DND-41 (cell line): ENCODE results near the gene CASP8AP2.
"Not testable (repeated sequence)": the region's sequence is repeated elsewhere in the genome, so short reads cannot be mapped to it uniquely, and the experiment has no call there.

ENCODE experiments used
- ATAC-seq: fragments of 200-7000 bp; cut with Tn5 transposase; 3 replicates; pipeline ENCODE4 v1.9.1; 2021; ENCODE audit warnings: low read depth; ENCODE audit not compliant: insufficient read depth
- DNase-seq: peaks from one replicate; pipeline ENCODE4 v3.0.0-alpha.2; 2020
- H2AFZ ChIP-seq: 2 replicates; pipeline ENCODE4 v1.6.0; 2012; ENCODE audit warnings: low read depth, low read length
- H3K27ac ChIP-seq: 2 replicates; pipeline ENCODE4 v1.5.1; 2012; ENCODE audit warnings: low read length, inconsistent platforms
- H3K27me3 ChIP-seq: fragments of 200-600 bp; sonication (generic); 2 replicates; pipeline ENCODE4 v1.6.0; 2012; ENCODE audit warnings: low read length, mild to moderate bottlenecking, inconsistent platforms; ENCODE audit not compliant: insufficient read depth, poor library complexity
- H3K36me3 ChIP-seq: 2 replicates; pipeline ENCODE4 v1.5.1; 2012; ENCODE audit warnings: low read length, inconsistent platforms; ENCODE audit not compliant: insufficient read depth
- H3K4me1 ChIP-seq: 2 replicates; pipeline ENCODE4 v1.5.1; 2012; ENCODE audit warnings: mild to moderate bottlenecking, low read length; ENCODE audit not compliant: insufficient read depth
- H3K4me2 ChIP-seq: 2 replicates; pipeline ENCODE4 v1.6.0; 2012; ENCODE audit warnings: mild to moderate bottlenecking, moderate library complexity, low read length, inconsistent platforms; ENCODE audit not compliant: insufficient read depth
- H3K4me3 ChIP-seq, 2 experiments: fragments of 200-600 bp in 1 of 2; shearing (Covaris generic) in 1 of 2; 2 replicates each; pipeline ENCODE4 v1.5.1; 2012 to 2016; ENCODE audit warnings: inconsistent platforms in 2 of 2, low read length in 2 of 2, mild to moderate bottlenecking in 2 of 2, low read depth in 1 of 2, moderate library complexity in 1 of 2
- H3K79me2 ChIP-seq: 2 replicates; pipeline ENCODE4 v1.6.0; 2012; ENCODE audit warnings: low read length, inconsistent platforms; ENCODE audit not compliant: insufficient read depth
- H3K9ac ChIP-seq: 2 replicates; pipeline ENCODE4 v1.6.0; 2012; ENCODE audit warnings: low read depth, mild to moderate bottlenecking, inconsistent platforms, low read length, moderate library complexity
- H3K9me3 ChIP-seq: 2 replicates; pipeline ENCODE4 v1.5.1; 2012; ENCODE audit warnings: low read length, moderate library complexity, mild to moderate bottlenecking, inconsistent platforms; ENCODE audit not compliant: insufficient read depth, severe bottlenecking
- H4K20me1 ChIP-seq: 2 replicates; pipeline ENCODE4 v1.6.0; 2012; ENCODE audit warnings: low read length; ENCODE audit not compliant: insufficient read depth
- EZH2 ChIP-seq: IDR thresholded peaks from 3 replicates; pipeline ENCODE4 v1.6.1; 2012; ENCODE audit warnings: borderline replicate concordance, low read depth, mild to moderate bottlenecking, moderate library complexity, low read length, inconsistent platforms; ENCODE audit not compliant: severe bottlenecking
- TF ChIP-seq, protein P1 (sequence below): IDR thresholded peaks from 2 replicates; pipeline ENCODE4 v1.5.1; 2012; ENCODE audit warnings: borderline replicate concordance, low read length, moderate library complexity, mild to moderate bottlenecking; ENCODE audit not compliant: poor library complexity, severe bottlenecking; ENCODE audit errors: extremely low read depth

Gene CASP8AP2

DNA sequence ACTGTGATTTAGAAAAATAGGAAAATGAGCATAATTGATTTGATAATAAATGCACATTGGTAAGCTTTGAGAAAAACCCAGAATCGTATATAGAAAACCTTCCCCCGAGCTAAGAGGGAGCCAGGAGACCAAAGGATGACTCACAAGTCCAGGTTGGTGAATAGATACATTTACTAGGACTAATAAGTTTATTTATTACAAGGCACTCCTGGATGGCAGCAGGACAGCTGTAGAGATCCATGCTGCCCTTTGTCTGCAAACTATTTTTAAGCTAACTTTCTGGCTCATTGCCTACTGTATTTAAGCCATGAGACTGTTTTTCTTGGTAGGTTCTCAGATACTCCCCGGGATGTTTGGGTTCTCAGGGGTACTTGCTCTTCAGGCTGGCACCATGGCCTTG lies 13.4 kb downstream of the CASP8AP2 start:
- Histone ChIP-seq H3K4me1 (0 out of 2 replicates have a peak, but pooled peaks cover 5% of the 10 kb centered on the region), H3K9ac (no peak overlapping the region), H3K27me3 (no peaks in the 10 kb centered on the region), H4K20me1 (peaks cover 39% of the 10 kb centered on the region), H3K79me2 (peaks cover 96% of the 10 kb centered on the region), H3K4me3 (no peak overlapping the region), H3K9me3 (no peaks in the 10 kb centered on the region), H2AFZ (no peak overlapping the region), H3K27ac (no peak overlapping the region), H3K4me2 (no peak overlapping the region), H3K36me3 (peaks cover 48% of the 10 kb centered on the region)
- no peak for ATAC-seq
- TF ChIP-seq EZH2, result no peak
- TF ChIP-seq, protein P1, sequence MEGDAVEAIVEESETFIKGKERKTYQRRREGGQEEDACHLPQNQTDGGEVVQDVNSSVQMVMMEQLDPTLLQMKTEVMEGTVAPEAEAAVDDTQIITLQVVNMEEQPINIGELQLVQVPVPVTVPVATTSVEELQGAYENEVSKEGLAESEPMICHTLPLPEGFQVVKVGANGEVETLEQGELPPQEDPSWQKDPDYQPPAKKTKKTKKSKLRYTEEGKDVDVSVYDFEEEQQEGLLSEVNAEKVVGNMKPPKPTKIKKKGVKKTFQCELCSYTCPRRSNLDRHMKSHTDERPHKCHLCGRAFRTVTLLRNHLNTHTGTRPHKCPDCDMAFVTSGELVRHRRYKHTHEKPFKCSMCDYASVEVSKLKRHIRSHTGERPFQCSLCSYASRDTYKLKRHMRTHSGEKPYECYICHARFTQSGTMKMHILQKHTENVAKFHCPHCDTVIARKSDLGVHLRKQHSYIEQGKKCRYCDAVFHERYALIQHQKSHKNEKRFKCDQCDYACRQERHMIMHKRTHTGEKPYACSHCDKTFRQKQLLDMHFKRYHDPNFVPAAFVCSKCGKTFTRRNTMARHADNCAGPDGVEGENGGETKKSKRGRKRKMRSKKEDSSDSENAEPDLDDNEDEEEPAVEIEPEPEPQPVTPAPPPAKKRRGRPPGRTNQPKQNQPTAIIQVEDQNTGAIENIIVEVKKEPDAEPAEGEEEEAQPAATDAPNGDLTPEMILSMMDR, result no peak
- no peak for DNase-seq

DNA sequence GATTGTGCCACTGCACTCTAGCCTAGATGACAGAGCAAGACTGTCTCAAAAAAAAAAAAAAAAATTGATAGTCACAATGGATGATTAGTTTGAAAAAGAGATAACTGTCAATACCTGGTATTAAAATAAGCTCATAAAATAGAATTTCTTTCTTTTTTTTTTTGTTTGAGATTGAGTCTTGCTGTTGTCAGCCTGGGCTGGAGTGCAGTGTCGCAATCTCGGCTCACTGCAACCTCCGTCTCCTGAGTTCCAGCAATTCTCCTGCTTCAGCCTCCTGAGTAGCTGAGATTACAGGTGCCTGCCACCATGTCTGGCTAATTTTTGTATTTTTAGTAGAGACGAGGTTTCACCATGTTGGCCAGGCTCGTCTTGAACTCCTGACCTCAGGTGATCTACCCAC lies 17.8 kb downstream of the CASP8AP2 start:
- not testable (repeated sequence) for H3K27me3 ChIP-seq, H3K4me3 ChIP-seq, H3K9me3 ChIP-seq, ATAC-seq, H3K9ac ChIP-seq, DNase-seq, H2AFZ ChIP-seq, H3K4me2 ChIP-seq, H3K4me1 ChIP-seq, H3K27ac ChIP-seq
- Histone ChIP-seq H3K79me2 (peaks cover 93% of the 10 kb centered on the region), H4K20me1 (peaks cover 39% of the 10 kb centered on the region), H3K36me3 (peaks cover 71% of the 10 kb centered on the region)

DNA sequence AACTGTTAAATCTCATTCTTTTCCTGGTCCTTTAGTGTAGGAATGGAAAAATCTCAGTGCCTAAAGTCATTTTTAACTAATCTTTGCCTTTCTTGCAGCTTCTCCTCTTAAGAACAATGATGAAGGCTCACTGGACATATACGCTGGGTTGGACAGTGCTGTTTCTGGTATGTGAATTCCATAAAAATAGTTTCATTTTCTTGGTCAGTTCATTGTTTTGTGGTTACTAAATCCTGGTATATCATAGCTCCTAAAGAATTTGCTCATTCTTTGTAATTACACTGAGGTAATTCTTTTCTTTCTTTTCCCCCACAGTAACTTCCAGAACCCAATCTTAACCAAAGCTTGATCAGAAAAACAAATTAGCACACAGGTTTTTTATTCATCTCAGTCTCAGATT lies 23.4 kb downstream of the CASP8AP2 start:
- Histone ChIP-seq H3K9me3 (no peaks in the 10 kb centered on the region), H4K20me1 (peaks cover 15% of the 10 kb centered on the region; the same call in 1 of the 2 replicates), H3K4me2 (no peak overlapping the region), H3K36me3 (peaks cover 93% of the 10 kb centered on the region), H3K4me1 (no peaks in the 10 kb centered on the region), H3K9ac (no peak overlapping the region), H2AFZ (no peak overlapping the region), H3K27me3 (no peaks in the 10 kb centered on the region), H3K4me3 (no peak overlapping the region), H3K27ac (no peak overlapping the region), H3K79me2 (peaks cover 42% of the 10 kb centered on the region)
- ATAC-seq (no peak), DNase-seq (no peak)
- TF ChIP-seq EZH2, result no peak
- TF ChIP-seq, protein P1, result no peak

DNA sequence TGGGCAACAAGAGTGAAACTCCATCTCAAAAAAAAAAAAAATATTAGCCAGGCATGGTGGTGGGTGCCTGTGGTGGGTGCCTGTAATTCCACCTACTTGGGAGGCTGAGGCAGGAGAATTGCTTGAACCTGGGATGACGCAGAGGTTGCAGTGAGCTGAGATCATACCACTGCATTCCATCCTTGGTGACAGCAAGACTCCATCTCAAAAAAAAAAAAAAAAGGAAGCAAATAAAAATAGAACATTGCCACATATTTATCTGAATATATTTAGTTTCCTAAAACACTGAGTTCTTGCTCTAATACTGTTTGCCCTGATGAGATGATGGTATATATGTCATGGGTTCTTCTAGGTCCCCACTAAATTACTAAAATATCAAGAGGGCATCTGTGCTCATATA lies 28.4 kb downstream of the CASP8AP2 start:
- no peak overlapping the region for H3K27ac ChIP-seq
- H3K9ac ChIP-seq, result no peak overlapping the region
- no peaks in the 10 kb centered on the region for H3K4me1 ChIP-seq
- no peaks in the 10 kb centered on the region for H3K9me3 ChIP-seq
- TF ChIP-seq, protein P1, result no peak
- no peak for TF ChIP-seq EZH2
- no peak for ATAC-seq
- no peaks in the 10 kb centered on the region for H3K79me2 ChIP-seq
- no peaks in the 10 kb centered on the region for H3K27me3 ChIP-seq
- H3K36me3 ChIP-seq, result peaks cover 93% of the 10 kb centered on the region
- no peak for DNase-seq
- H3K4me2 ChIP-seq, result no peak overlapping the region
- no peak overlapping the region for H2AFZ ChIP-seq
- H4K20me1 ChIP-seq, result peaks cover 2% of the 10 kb centered on the region; the same call in 1 of the 2 replicates
- no peak overlapping the region for H3K4me3 ChIP-seq
